ENCODE results near the gene NR6A1. TPM values are rescaled to one million over a fixed set of nuclear protein-coding genes. Genes with fewer than 3 reads are reported as not detected.

The NR6A1 gene
- total and polyA plus RNA-seq, 10 donors: 0.14 to 3.7 (median 1.9) TPM

GRCh38 chr9:124500028-124500795 is 270.9 kb downstream of the NR6A1 start:
- intact Hi-C loops (cut with DNase I; ENCODE audit: low total_unique reads): no loop called here
- TF ChIP-seq POLR2A (IDR thresholded peaks at IDR 0.05): no peak
- peak in 2 of 3 donors; percentile 53 to 63 for TF ChIP-seq POLR2AphosphoS5 (IDR thresholded peaks at IDR 0.05)
- Histone ChIP-seq H3K4me1 (peaks cover 0 to 94% (median 38%) of the 10 kb centered on the region in 6 donors), H3K9me3 (no peaks in the 10 kb centered on the region), H3K27me3 (replicated peaks in 1 of 7) (peaks cover 0 to 64% (median 26%) of the 10 kb centered on the region in 7 donors), H3K4me3 (peak overlapping the region in 7 of 8 donors; percentile 15 to 76 (median 20)), H3K27ac (peak overlapping the region in 6 of 8 donors; percentile 41 to 89 (median 83)), H3K36me3 (peaks cover 0 to 21% (median 0%) of the 10 kb centered on the region in 6 donors)
- peak; percentile 73 for DNase-seq
- WGBS, 5 donors: 54 to 88% (median 82%) methylated on average over 24 to 40 of the region's 40 CpGs

- DNase-seq: peak; percentile 51
- Histone ChIP-seq H3K36me3 (peaks cover 0 to 21% (median 0%) of the 10 kb centered on the region in 6 donors), H3K27ac (peak overlapping the region in 6 of 8 donors; percentile 38 to 89 (median 83)), H3K27me3 (replicated peaks in 1 of 7) (peaks cover 0 to 55% (median 19%) of the 10 kb centered on the region in 7 donors), H3K4me1 (peaks cover 2 to 98% (median 41%) of the 10 kb centered on the region in 6 donors), H3K4me3 (peak overlapping the region in 4 of 8 donors; percentile 17 to 76 (median 46)), H3K9me3 (no peaks in the 10 kb centered on the region)
- intact Hi-C loops (cut with DNase I; ENCODE audit: low total_unique reads): loop anchor here (10.0 kb wide), 1 partner anchor 74 kb away; no protein-coding TSS in a partner anchor
- TF ChIP-seq POLR2A (IDR thresholded peaks at IDR 0.05) (no peak), CTCF (IDR thresholded peaks at IDR 0.05 in 8 of 11, conservative IDR thresholded peaks at IDR 0.05 in 3 of 11) (no peak), POLR2AphosphoS5 (IDR thresholded peaks at IDR 0.05) (no peak)
- 46 to 67% (median 52%) methylated on average over 2 to 3 of the region's 3 CpGs for WGBS, 5 donors
Observed at GRCh38 chr9:124499216-124499615, 271.9 kb downstream of the NR6A1 start.

GRCh38 chr9:124498499-124499146 is 272.5 kb downstream of the NR6A1 start:
- intact Hi-C loops (cut with DNase I; ENCODE audit: low total_unique reads): loop anchor here (10.0 kb wide), 1 partner anchor 74 kb away; no protein-coding TSS in a partner anchor

GRCh38 chr9:124498040-124498439 is 273.1 kb downstream of the NR6A1 start:
- peaks cover 0 to 16% (median 0%) of the 10 kb centered on the region in 6 donors for H3K36me3 ChIP-seq
- H3K27ac ChIP-seq: peak overlapping the region; percentile 20 to 89 (median 70)
- H3K4me3 ChIP-seq: peak overlapping the region in 5 of 8 donors; percentile 7 to 76 (median 30)
- H3K27me3 ChIP-seq (replicated peaks in 1 of 7): peaks cover 0 to 44% (median 9%) of the 10 kb centered on the region in 7 donors
- intact Hi-C loops (cut with DNase I; ENCODE audit: low total_unique reads): loop anchor here (10.0 kb wide), 1 partner anchor 73 kb away; no protein-coding TSS in a partner anchor
- TF ChIP-seq POLR2A (IDR thresholded peaks at IDR 0.05) (no peak), POLR2AphosphoS5 (IDR thresholded peaks at IDR 0.05) (no peak), CTCF (IDR thresholded peaks at IDR 0.05 in 8 of 11, conservative IDR thresholded peaks at IDR 0.05 in 3 of 11) (no peak)
- DNase-seq: no peak
- peaks cover 2 to 98% (median 42%) of the 10 kb centered on the region in 6 donors for H3K4me1 ChIP-seq
- WGBS, 5 donors: 58 to 80% (median 71%) methylated on average over 6 of the region's 6 CpGs
- H3K9me3 ChIP-seq: no peaks in the 10 kb centered on the region

More at GRCh38 chr9:124498499-124499146, 272.5 kb downstream of the NR6A1 start:
- H3K4me1 ChIP-seq: peaks cover 2 to 98% (median 42%) of the 10 kb centered on the region in 6 donors
- 59 to 76% (median 67%) methylated on average over 4 to 15 of the region's 15 CpGs for WGBS, 5 donors
- peak overlapping the region in 5 of 8 donors; percentile 70 to 89 (median 85) for H3K27ac ChIP-seq
- DNase-seq: no peak
- peaks cover 0 to 49% (median 14%) of the 10 kb centered on the region in 7 donors for H3K27me3 ChIP-seq (replicated peaks in 1 of 7)
- no peak for TF ChIP-seq POLR2A (IDR thresholded peaks at IDR 0.05)
- peak; percentile 16 to 73 (median 69) for TF ChIP-seq POLR2AphosphoS5 (IDR thresholded peaks at IDR 0.05)
- H3K9me3 ChIP-seq: no peaks in the 10 kb centered on the region
- peak overlapping the region in 4 of 8 donors; percentile 26 to 76 (median 48) for H3K4me3 ChIP-seq
- H3K36me3 ChIP-seq: peaks cover 0 to 21% (median 0%) of the 10 kb centered on the region in 6 donors
